ENCODE measurements around the gene MAST4.

GRCh38 chr5:66805514-66806430 is 209.6 kb downstream of the MAST4 start:
- TF ChIP-seq CTCF (conservative IDR thresholded peaks at IDR 0.05 in 1 of 2, IDR thresholded peaks at IDR 0.05 in 1 of 2; ENCODE audit: low read depth in 1 of 2, low read length in 2 of 2) (no peak), EZH2 (IDR thresholded peaks at IDR 0.05; ENCODE audit: low read length, missing control alignments) (no peak)

Data from fibroblast of lung (primary cell).